M059J (cell line): Measurements from ENCODE around the gene PEPD. TPM values are rescaled to one million over a fixed set of nuclear protein-coding genes. Genes with fewer than 3 reads are reported as not detected.
A peak's percentile ranks its signal among the peaks of the same experiment; 100 is the strongest.

Experiments used
- DNase-seq: peaks from one replicate; pipeline ENCODE4 v3.0.0-alpha.2; 2012; ENCODE audit warnings: low read depth
- total RNA-seq: library from RNA; depleted of rRNA; stranded (reverse); fragments of >200 nt; shearing (Covaris generic); gene quantifications from 2 replicates; pipeline ENCODE4 v1.2.3, GENCODE V29; 2014

Gene PEPD
- total RNA-seq, 1 experiment from 2014 or later = 84.5 TPM

DNA sequence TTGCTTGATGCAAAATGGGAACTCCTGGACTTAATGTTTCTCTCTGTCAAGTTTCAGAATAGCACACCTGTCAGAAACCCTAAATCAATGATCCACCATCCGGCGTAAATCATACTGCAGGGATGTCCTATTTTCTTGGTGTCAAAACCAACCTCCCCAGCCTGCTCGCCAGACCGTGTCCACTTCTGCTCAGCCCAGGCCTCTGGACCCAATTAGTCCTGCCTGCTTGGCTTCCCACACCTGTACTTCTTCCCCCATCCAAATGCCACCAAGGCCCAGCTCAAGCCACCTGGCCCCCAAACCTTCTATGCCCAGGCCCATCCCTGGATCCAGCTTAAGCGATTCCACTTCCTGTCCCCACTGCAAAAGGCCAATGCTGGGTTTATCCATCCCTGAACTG lies 25.1 kb upstream of the PEPD start:
- no peak for DNase-seq

DNA sequence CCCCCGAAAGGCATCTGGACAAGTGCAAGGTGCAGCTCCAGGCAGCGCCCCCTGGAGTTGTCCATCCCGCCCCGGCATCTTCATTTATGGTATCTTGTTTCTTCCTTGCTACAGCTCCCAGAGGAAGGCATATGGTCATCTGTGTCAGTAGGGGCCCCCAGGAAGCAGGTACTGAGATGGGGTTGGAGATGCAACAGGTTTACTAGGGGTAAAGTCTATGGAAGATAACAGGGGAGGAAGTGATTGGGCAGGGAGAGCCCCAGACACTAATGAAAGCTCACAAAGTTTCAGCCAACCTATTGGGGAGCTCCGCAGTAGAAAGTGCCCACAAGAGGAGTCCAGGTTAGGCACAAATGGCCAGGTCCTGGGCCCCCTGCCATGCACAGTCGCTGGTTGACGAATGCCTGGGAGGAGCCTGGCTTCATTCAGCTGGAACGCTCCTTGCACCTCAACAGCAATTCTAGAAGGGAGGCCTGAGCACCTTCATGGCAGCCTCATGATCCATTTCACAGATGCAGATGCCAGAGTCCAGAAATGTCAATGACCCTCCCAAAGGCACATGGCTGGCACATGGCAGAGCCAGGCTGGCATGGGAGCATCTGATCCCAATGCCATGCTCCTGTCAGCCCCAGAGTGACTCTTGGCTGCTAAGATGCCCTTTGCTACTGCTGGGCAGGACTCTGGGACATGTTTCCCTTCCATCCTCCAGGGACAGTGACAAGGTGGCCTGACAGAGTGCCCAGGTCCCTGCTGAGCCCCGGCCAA lies 23.8 kb upstream of the PEPD start:
- DNase-seq = no peak

DNA sequence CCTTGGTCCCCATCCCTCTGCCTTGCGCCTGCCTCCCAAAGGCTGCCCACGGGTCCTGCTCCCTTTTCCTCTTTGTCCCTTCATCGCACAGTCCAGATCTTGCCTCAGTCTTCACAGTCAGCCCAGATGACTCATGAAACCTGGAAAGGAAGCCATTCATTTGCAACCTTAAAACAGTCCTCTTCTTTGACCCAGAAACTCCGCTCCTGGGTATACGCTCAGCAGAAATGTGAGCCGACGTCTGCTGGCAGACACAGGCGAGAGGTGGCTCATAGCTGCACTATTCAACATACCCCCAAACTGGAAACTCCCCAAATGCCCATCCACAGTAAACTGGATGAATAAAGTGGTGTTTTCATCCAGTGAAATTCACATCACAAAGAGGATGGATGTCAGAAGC lies 13.6 kb upstream of the PEPD start:
- peak; percentile 51 for DNase-seq

DNA sequence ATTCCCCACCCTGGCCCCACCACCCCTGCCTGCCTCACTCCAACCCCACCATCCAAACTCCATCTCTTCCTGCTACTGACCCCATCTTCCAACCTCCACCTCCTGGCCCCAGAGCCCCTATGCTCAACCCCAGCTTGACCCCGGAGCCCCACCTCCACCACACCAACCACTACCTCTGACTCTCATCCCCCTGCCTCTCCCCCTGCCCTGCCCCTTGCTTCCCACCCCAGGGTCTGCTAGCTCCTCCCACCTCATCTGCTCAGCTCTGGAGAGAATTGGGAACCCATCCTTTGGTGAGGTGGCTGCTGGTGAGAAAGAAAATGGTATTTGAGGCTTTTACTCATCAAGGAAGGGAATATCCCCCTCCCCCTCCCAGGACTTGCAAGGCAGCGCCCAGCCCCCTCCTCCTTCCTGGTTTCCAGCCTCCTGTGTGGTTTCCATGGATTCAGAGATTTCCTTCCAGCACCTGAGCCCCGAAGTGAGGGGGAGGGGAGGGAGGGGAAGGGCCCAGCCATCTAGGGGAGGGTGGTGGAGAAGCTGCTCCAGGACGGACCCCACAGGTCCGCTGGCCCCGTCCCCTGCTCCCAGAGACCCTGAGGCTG lies 11.4 kb upstream of the PEPD start:
- no peak for DNase-seq

DNA sequence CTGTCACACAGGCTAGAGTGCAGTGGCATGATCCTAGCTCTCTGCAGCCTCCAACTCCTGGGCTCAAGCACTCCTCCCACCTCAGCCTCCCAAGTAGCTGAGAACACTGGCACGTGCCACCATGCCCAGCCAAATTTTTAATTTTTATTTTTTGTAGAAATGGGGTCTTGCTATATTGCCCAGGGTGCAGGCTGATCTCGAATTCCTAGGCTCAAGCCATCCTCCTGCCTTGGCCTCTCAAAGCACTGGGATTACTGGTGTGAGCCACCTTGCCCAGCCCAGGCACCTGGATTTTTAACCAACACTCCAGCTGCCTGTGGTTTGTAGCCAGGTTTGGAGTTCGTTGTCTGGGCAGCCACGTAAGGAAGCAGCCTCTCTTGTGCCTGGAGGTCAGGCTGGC lies 9.3 kb upstream of the PEPD start:
- no peak for DNase-seq

DNA sequence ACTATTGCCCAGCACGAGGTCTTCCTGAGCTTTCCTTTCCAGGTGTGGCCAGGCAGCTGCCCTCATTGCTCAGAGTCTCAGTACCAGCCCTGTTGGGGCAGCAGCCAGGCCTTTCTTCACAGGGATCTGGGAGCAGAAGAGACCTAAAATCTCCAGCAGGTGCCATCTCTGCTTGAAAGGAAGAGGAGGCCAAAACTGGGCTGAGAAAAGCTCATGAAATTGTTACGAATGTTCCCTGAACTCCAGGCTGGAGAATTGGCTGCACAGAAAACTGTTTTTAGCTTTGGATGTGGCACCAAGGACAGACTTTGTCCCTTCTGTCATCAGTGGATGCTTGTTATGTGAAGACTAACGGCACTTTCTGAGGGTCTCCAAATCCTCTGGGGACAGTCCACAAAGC lies 8.7 kb upstream of the PEPD start:
- DNase-seq = no peak

DNA sequence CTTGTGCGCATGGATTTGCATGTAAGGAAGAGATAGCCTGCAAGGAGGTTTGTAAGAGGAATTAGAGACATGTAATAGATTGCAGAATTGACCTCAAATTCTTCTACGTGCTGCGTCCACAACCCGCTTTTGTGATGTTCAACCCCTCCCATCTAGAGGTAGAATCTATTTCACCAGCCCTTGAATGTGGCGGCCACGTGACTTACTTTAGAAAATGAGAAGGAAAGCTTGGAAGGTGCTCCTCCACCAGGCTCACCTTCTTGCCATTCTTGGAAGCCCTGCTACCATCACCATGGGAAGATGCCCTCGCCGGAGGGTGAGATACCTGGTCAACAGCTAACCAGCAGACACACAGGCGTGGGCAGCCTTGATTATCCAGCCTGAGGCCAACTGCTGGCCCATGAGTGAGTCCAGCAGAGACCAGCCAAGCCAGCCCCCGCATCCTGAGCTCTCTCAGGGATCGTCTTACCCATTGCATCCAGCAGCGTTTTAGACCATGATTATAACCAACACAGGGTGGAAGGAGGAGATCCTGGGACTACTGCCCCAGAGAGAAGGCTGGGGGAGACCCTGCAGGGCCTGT lies 7.6 kb upstream of the PEPD start:
- DNase-seq = no peak

DNA sequence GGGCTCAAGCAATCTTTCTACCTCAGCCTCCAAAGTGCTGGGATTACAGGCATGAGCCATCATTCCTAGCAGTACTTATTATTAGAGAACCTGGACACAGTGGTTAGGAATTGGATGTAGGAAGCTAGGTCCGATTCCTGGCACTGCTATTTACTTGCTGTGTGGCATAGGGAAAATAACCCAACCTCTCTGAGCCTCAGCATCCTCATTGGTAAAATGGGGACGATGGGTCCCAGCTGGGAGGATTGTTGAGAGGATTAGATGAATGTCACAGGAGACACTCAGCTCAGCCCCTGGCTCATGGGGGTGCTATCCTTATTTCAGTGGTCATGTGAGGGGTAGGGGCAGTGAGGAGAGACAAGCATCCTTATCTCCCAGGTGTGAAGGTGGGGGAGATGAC lies 6.8 kb upstream of the PEPD start:
- no peak for DNase-seq

DNA sequence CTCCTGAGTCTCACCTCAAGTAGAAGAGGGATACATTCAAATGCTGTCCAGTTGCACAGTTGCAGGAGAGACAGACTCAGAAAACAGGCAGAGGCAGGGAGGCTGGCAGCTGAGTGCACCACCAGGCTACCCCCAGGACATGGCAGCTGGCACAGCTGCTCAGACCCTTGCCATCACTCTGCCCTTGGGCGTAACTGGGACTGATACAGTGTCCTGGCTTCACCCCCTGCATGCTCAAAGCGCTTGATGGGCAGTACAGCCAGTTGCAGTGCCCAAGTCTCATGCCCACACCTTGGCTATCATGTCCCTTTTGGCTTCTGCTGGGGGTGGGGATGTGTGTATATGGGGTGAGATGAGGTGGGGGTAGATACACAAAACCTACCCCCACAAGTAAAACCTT lies 5.5 kb upstream of the PEPD start:
- DNase-seq = no peak

DNA sequence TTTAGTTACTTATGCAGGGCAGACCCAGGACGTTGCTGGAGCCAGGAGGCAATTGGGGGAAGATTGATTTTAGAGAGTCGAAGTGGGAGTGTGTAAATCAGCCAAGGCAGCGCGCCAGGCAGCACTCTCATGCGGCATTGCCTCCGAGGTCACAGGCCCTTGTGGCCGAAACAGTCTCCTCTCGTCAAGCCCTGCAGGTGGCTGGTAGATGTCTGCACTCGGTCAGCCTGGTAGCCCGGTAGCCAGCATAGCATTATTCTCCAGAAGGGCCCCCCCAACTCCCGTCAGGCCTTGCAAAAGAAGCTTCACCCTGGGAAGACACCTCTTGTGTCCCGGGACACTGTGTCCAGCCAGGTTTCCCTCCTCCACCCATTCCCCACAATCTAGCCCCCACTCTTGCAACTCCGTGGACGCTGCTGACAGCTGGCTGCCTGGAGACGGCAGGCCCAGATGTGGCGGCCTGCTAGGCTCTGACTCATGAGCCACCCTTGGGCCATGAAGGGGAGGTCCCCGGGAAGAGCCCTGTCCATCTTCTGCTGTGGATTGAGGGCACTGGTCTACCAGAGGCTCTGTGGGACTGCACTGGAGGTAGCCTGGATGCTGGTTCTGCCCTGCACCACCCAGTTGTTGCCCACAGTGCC lies 2.6 kb upstream of the PEPD start:
- DNase-seq = no peak

DNA sequence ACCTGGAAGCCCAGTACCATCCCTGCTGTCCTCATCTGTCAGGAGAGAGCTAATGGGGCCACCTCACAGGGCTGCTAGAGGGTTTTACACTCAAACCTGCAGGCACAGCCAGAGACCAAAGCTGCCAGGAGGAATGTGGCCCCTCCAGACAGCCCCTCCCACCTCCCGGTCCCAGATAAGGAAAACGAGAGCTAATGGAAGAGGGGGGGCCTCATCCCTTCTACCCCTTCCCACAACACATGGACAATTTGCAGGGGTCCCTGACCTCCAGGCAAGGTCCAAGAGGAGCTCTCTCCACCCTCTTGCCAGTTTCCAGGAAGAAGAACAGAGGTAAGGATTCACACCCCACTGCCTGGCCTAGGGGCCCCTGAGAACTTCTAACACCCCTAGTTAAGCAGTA lies 1.6 kb upstream of the PEPD start:
- DNase-seq = no peak

DNA sequence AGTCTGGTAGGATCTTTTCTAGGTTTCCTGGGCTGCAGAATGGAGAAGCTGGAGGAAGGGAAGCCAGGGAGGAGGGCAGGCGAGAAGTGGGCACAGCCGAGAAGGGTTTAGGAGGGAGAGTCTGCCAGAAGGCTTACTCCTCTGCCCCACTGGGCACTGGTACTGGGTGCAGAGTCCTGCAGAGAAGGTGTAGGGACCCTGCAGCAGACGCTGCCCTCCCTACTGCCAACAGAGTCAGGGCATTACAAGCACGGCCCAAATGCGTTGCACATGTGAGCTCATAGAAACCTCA lies 726 bp upstream of the PEPD start:
- DNase-seq = no peak

DNA sequence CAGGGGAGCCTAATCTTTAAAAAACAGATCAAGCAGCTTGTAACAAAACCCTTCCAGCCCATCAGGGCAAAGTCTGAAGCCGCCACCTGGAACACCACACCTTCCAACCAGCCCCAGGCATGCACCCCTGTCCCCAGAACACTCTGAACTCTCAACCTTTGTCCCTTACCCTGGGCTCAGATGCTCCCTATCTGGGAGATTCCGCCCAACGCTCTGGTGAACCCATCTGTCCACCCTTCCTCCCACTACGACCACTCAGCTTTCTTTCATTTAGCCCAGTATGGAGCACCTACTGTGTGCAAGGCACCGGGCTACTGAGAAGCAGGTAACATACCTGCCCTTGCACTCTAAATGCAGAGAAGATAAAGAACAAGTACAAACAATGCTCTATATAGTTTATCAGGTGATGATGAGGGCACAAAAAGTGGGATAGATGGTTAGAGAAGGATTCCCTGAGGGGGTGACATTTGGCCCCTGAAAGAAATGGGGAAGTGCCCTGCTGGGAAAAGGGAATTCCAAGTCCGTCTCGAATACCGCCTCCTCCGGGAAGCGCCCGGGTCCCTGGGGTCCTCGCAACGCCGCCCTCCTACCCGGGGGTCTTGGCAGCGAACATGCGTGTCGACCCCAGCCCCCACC lies 629 bp downstream of the PEPD start:
- DNase-seq = no peak

DNA sequence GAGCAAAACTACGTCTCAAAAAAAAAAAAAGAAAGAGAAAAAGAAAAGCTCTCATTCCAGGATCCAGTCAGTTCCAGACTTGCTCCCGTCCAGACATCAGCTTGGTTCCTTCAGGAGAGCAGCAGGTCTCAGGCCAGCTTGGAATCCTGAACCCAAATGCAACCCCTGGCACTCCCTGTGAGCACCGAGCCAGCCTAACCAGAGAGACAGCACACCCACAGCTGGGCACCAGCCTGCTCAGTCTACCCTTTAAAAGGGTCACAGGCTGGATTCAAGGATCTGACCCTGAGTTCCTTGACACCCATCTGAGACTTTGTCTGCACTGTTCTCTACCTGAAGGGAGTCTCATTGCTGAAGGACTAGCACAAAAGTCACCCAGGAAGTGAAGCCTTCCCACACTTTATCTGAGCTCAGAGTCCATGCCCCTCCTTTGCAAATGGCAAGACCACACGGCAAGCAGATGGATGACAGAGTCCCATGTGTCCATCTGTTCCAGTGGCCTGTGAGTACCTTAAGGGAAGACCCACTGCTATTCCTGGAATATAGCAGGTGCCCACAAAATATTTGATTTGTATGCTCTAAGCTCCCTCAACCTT lies 1.4 kb downstream of the PEPD start:
- no peak for DNase-seq

DNA sequence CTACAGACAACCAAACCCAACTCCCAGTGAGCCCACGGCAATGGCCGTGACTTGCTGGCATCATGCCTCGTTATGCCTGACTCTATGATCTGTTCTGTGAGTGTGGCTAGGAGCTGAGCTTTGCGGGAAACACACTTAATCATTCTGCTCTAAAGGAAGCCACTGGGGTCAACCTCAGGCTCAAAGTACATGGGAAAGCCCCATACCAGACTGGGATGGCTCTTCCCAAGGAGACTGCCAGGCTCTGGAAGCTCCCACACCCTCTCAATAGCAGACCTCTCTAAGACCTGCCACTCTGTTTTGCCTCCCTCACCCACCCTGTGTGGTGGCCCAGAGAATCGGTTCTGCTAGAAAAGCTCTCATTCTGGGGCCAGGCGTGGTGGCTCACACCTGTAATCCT lies 2.2 kb downstream of the PEPD start:
- no peak for DNase-seq

DNA sequence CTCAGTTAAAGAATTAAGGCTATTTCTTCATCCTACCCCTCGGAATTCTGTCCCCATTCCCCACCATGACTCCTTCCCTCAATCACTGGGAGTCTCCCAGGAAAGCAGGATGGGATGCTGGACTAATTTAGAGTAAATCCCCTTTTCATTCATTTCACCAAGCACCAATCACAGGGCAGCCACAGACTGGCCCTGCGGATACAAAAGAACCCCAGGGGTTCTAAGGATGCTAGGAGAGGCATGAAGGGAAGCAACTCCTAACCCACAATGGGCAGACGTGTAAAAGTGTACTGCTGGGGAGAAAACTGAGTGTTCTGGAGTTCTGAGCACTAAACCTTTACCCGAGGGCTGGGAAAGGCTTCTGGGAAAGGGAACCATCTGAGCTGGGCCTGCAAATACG lies 3.0 kb downstream of the PEPD start:
- DNase-seq = no peak

DNA sequence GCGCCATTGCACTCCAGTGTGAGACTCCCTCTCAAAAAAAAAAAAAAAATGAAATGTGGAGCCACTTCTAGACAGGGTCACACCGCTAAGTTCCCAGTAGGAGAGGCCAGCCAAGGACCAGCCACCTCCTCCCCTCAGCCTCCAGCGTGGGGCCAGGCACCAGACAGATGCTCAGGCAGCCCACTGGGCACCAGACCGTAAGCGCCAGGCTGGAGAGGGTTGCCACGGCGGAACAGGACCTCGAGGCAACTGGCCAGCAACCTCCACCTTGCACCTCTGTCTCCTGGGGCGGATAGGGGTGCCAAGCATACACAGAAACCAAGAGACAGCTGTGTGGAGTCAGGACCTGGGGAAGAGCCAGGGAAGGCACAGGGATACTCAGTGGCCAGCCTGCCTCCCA lies 3.7 kb downstream of the PEPD start:
- no peak for DNase-seq

DNA sequence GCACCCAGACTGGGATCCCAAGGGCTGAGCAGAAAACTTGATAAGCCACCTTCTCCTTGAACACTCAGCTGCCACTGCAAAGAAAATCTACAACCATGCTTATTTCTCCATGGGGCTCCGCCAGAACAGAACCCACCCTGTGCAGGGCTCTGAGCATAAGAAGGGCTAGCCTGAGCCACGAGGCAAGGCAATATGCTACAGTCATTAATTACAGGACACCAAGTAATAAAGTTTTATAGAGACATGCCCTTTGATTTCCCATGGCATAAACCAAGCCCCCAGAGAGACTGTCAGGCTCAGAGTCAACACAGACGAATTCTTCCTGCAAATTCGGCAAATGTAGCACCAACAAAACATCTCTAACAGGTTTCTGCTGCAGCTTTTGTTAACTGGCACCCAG lies 5.7 kb downstream of the PEPD start:
- DNase-seq = no peak

DNA sequence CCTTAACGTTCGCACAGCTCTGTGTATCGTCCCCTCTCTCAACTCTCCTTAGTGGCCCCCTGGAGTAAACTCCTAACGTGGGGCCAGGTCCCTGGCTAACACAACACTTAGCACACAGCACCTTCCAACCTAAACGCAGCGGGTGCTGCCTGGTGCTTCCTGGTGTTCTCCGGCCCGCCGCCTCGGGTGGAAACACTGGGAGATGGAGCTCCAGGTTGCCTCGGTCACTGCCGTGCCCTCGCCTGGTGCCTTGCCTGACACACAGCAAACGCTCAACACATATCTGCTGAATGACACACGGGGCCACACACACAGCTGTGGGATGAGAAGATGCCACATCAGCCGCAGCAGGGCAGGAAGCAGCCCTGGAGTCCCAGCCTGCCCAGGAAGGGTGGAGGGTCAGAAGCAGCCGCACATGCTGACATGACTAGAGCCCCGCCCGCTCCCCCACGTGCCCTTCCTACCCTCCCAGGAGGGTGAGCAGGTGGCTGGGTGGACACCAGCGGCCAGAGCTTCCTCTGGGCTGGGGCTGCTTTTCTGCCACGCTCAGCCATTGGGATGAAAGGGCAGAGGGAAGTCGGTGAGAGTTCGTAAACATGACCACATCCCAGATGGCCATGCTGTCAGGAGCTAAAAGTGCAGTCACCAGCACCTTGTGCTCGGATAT lies 6.6 kb downstream of the PEPD start:
- DNase-seq = no peak

DNA sequence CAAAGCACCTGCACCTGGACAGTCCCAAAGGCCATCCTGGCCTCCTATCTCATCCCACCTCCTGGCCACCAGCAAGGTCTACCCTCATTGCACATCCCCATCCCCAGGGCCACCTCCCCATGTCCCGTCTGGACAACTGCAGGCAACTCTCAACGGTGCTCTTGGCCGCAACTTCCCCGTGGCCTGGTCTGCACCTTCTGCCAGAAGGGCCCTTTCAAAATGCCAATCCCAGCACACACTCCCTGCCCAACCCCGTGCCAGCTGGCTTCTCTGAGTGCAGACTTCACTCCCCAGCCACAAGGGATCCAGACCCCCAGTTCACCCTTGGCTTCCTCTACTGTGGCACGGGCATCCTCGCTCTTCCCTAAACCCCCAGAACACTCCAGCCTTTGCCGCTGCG lies 8.2 kb downstream of the PEPD start:
- no peak for DNase-seq

DNA sequence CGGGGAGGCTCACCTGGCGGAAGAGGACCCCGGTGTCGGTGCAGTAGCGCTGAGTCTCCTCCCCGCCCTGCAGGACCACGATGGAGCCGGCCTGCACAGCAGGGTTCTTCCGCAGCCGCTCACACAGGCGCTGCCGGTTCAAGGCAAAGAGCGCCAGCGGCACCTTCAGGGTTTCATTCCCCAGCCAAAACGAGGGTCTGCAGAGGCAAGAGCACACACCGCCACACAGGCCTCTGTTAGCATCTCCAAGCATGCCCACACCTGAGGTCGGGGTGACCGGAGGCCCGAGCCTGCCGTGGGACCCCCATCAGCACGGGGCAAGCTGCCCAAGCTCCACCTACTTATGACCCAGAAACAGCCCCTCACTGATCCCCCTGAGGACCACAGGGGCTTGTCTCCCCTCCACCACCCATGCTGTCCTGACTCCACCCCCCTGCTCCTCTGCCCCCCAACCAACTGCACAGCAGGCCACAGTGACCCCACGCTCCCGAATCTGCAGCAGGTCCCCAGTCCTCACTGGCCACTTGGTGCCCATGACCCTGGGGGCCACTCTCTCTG lies 8.9 kb downstream of the PEPD start:
- DNase-seq = no peak

DNA sequence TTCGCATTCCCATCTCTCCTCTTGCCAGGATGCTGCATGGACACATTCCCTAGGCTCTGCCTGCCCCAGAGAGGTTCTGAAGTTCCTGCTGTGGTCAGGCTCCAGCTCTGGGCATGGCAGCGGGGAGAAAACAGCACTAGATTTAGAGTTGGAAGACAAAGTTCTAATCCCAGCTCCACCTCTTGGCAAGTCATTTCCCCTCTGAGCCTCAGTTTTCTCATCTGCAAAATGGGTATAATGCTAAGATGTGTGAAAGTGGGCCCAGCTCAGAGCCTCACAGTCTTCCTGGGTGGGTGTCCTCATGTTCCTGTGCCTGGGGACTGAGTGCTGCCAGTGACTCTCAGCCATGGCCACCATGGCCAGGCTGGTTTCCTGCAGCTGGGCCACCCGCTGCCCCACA lies 9.6 kb downstream of the PEPD start:
- no peak for DNase-seq
